ENCODE data around the gene IGF2R.
"Not testable (repeated sequence)": the region's sequence is repeated elsewhere in the genome, so short reads cannot be mapped to it uniquely, and the experiment has no call there.

Gene IGF2R

GRCh38 chr6:160128125-160128683 is 159.3 kb downstream of the IGF2R start:
- DNase-seq, result no peak

GRCh38 chr6:160128879-160129516 is 160.1 kb downstream of the IGF2R start:
- no peak for DNase-seq

- DNase-seq, result no peak
Observed at GRCh38 chr6:160129881-160130615, 161.2 kb downstream of the IGF2R start.

- DNase-seq, result no peak
Observed at GRCh38 chr6:160130729-160131484, 162.0 kb downstream of the IGF2R start.

DNA sequence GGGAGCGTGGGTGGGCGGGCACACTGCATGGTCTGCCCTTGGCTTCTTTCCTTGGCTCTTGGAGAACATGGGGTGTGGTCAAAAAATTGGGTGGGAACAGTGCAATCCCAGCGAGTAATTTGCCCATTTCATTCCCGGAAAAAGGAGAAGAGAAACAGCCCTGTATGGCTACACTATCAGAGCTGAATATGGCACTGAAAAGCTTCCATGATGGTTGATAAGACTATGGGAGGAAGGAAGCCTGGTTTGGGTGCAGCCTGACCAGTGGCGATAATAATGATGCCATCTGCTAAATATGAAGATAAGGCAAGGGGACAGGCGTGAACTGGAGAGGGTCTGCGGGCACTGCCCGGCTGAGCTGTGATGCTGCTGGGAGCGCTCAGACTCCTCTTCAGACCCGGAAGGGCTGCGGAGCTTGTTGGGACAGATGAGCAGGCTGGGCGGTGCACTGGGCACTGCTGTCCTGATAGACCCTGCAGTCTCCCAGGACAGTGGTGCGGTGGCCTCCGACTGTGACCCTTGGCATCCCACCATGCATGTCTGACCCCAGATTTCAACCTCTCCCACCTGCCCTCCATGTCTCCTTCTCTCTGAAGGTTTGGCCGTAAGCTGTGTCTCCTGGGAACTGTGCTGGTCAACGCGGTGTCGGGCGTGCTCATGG is 162.9 kb downstream of the IGF2R start:
- no peak for DNase-seq

- DNase-seq, result no peak
Observed at GRCh38 chr6:160132297-160132637, 163.4 kb downstream of the IGF2R start.

- DNase-seq, result no peak
Observed at GRCh38 chr6:160132776-160133338, 164.0 kb downstream of the IGF2R start.

DNA sequence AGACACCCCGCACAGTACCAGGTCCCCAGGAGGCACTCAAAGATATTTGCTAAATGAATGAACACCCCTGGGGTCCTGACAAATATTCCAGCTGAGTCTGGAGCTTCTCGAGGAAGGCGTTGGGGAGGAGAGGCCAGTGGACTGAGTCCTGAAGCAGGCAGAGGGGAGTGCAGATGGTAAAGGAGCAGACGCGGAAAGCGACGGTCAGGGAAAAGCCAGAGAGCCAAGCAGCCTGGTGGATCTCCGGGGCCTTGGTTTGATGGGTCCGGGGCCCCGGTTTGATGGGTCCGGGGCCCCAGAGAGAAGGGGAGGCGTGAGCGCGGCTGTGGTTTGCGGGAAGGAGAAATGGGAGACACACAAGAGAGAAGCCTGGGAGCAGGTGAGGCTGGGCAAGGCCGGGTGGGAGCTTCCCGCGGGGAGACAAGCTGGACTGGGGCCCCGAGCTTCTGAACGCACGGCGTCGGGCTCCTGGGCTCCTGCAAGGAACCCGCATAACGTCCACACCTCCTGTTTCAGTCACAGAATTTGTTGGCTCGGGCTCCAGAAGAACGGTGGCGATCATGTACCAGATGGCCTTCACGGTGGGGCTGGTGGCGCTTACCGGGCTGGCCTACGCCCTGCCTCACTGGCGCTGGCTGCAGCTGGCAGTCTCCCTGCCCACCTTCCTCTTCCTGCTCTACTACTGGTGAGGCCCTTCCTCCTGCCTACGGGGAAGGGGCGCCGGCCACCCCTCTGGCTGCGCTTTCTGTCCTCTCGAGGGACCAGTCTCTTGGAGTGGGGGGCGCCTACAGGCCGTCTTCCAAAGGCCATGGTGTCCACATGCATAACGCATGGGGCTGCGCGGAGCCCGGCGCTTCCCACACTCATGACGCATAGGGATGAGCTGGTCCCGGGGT is 164.8 kb downstream of the IGF2R start:
- DNase-seq, result no peak

GRCh38 chr6:160134337-160134751 is 165.5 kb downstream of the IGF2R start:
- DNase-seq, result not testable (repeated sequence)

- DNase-seq, result no peak
Observed at GRCh38 chr6:160134779-160135547, 166.1 kb downstream of the IGF2R start.

- DNase-seq, result no peak
Observed at GRCh38 chr6:160135907-160136655, 167.2 kb downstream of the IGF2R start.

DNA sequence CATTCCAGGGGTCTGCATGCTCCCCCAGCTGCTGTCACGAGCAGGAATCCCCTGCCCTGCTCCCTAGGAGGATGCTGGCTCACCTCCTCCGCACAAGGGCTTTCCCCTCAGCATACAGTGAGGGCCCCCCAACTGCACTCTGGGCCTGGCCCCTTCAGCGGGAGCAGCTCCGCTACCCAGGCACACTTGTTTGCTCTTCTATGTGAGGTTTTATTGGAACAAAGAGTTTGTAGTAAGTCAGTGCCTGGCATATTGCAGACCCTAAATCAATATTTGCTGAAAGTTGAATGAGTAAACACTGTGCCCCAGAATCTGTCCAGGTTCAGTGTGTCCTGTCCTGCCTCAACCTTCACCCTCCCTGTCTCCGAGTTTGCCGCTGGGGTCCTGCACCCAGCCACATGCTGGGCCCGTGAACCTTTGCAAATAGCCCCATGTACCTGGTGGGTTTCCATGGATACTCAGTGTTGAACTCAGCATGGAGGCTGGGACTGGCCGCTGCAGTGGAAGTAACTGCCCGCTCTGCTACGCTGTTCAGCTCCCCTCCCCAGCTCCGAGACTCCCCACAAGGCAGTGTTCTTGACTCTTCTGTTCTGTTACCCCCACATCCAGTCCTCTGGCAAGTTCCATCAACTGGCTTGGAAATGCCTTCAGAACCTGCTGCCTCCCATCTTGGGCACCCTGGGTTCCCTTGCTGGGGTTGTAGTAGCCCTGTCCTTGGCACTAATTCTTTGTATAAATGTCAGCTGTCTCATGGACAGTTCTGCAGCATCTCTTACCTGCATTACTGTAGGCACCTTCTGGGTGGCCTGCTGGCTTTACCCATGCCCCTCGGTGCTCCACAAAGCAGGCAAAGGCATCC is 168.5 kb downstream of the IGF2R start:
- no peak for DNase-seq

DNA sequence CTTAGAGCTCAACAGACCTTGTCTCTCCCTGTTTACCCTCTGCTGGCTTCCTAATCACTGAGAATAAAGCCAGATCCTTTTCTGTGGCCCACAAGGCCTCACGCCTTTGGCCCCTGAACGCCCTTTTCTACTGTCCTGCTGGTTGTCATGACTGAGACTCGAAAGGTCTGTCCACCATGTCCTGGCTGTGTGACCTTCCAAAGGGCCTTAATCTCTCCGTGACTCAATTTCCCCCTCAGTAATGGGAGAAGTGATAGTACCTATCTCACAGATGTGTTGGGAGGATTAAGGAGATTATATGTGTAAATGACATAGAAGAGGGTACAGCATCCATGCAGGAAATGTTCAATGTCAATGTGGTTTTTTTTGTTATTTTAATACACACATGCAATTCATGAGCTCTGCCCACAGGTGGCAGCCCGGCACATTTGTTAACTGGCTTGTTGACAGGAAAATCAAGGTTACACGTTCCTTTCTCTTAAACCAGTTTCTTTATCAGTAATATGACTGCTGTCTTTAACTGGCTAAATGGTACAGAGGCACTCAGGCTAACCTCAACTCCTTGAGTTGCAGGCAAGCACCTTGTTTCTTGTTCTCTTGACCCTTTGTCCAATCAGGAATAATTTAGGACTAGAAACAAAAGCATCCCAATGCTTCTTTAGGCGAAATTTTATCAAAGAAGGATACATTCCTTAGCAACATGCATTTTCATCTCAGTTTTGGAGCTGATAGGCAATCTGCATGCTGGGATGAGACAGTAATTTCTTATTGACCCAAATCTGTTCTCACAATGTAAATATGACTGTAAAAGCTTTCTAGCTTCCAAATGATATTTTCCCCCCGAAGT is 169.3 kb downstream of the IGF2R start:
- DNase-seq, result peak; percentile 75

DNA sequence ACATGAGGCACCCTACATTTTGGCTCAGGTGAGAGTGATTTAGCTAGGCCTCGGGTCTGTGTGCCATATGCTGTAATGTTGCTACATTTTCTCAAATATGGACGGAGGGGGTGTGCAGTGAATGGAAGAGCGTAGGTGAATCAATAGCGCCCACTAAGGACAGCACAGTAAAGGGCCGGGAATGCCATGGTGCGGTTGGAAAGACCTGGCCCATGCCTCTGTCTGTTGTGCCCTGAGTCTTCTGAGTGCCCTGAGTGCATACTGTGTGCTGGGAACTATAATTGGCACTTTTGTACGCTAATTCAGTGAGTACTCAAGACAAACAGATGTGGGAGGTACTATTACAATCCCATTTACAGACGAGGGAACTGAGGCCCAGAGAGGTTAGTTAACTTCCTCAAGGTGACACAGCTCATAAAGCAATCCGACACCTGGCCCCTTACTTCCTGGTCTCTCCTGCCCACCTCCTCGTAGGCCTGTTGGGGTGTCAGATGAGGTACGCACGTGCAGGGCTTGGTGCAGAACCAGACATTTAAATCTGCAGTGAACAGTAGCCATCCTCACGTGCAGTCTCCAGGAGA is 170.0 kb downstream of the IGF2R start:
- DNase-seq, result no peak

- peak; percentile 26 for DNase-seq
Observed at GRCh38 chr6:160139420-160139851, 170.6 kb downstream of the IGF2R start.

DNA sequence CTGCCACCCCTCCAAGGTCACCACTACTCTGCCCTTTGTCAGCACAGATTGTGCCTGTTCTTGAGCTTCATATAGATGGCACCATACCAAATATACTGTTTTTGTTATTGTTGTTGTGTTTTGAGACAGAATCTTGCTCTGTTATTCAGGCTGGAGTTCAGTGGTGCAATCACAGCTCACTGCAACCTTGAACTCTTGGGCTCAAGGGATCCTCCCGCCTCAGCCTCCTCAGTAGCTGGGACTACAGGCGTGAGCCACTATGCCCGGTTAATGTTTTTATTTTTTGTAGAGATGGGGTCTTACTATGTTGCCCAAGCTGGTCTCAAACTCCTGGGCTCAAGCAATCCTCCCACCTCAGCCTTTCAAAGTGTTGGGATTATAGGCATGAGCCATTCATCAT is 171.6 kb downstream of the IGF2R start:
- DNase-seq, result not testable (repeated sequence)

DNA sequence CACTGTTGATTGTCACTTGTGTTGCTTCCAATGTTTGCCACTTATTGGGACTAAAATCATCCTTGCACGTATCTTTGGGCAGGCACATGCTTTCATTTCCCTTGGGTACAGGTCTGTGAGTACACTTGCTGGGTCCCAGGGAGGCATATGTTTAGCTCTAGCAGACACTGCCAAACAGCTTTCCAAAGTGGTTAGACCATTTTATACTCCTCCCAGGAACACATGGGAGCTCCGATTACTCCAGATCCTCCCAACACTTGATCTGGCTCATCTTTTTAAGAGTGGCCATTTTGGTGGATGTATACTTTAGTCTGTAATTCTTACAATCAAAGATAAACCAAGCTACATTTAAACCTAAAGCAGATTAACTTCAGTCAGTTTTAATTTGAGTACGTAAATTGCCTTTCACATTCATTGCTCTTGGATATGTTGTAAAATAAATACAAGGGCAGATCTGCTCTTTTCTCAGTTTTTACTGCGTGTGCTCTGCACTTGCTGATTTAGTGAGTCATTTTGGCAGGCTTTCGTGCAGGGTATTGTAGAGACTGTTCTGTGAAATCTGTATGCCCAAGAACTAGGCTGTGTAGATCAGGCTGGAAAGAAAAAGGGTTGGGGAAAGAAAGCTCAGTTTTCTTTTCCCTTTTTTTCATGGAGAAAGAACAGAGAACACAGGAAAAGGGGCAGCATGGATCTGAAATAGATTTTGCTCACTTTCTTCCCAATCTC is 172.3 kb downstream of the IGF2R start:
- DNase-seq, result no peak

Measured in eye (tissue), 1 donor.